Measurements from ENCODE around the gene ARSG. TPM values are rescaled to one million over a fixed set of nuclear protein-coding genes. Genes with fewer than 3 reads are reported as not detected.

Gene ARSG
- total and polyA plus RNA-seq, 9 of the 15 experiments (the other 6 are each of a cell fraction or from before 2014, with no cell fraction given): 1.0 to 5.6 (median 1.8) TPM

GRCh38 chr17:68291836-68292688 lies 767 bp downstream of the ARSG start (continued):
- TF ChIP-seq SRSF1 (IDR thresholded peaks at IDR 0.05; ENCODE audit: low read depth, low read length) (no peak), ZNF354B (CRISPR knock-in tag; IDR thresholded peaks at IDR 0.05) (no peak), TAF1 (IDR thresholded peaks at IDR 0.05; ENCODE audit: control insufficient read depth, extremely low read depth, insufficient read depth, low read length, severe bottlenecking) (no peak), KHSRP (IDR thresholded peaks at IDR 0.05) (no peak), ZC3H8 (IDR thresholded peaks at IDR 0.05) (no peak), HDAC8 (tag; IDR thresholded peaks at IDR 0.05) (no peak), PREB (CRISPR knock-in tag; IDR thresholded peaks at IDR 0.05) (no peak), SIX5 (IDR thresholded peaks at IDR 0.05; ENCODE audit: borderline replicate concordance in 1 of 2, insufficient read depth in 1 of 2, low read depth in 1 of 2, low read length in 2 of 2) (no peak), NONO (IDR thresholded peaks at IDR 0.05; ENCODE audit: low read depth in 2 of 2, low read length in 1 of 2) (peak; percentile 14 to 31; a peak in 1 of 4 replicates), ZNF217 (CRISPR knock-in tag; IDR thresholded peaks at IDR 0.05) (no peak), SMAD2 (IDR thresholded peaks at IDR 0.05; ENCODE audit: low read depth, low read length) (no peak), NFIX (CRISPR knock-in tag; IDR thresholded peaks at IDR 0.05; ENCODE audit: low read depth) (no peak), ZBTB26 (CRISPR knock-in tag; IDR thresholded peaks at IDR 0.05) (no peak), MAFK (IDR thresholded peaks at IDR 0.05; ENCODE audit: low read length) (peak; percentile 61; the same call in 1 of the 2 replicates), MTA2 (IDR thresholded peaks at IDR 0.05; ENCODE audit: low read depth) (no peak), ZNF431 (CRISPR knock-in tag; IDR thresholded peaks at IDR 0.05) (no peak)
- TF ChIP-seq, protein P1, sequence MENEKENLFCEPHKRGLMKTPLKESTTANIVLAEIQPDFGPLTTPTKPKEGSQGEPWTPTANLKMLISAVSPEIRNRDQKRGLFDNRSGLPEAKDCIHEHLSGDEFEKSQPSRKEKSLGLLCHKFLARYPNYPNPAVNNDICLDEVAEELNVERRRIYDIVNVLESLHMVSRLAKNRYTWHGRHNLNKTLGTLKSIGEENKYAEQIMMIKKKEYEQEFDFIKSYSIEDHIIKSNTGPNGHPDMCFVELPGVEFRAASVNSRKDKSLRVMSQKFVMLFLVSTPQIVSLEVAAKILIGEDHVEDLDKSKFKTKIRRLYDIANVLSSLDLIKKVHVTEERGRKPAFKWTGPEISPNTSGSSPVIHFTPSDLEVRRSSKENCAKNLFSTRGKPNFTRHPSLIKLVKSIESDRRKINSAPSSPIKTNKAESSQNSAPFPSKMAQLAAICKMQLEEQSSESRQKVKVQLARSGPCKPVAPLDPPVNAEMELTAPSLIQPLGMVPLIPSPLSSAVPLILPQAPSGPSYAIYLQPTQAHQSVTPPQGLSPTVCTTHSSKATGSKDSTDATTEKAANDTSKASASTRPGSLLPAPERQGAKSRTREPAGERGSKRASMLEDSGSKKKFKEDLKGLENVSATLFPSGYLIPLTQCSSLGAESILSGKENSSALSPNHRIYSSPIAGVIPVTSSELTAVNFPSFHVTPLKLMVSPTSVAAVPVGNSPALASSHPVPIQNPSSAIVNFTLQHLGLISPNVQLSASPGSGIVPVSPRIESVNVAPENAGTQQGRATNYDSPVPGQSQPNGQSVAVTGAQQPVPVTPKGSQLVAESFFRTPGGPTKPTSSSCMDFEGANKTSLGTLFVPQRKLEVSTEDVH (IDR thresholded peaks at IDR 0.05; ENCODE audit: low read depth, partially characterized antibody): no peak
- TF ChIP-seq, protein P2, sequence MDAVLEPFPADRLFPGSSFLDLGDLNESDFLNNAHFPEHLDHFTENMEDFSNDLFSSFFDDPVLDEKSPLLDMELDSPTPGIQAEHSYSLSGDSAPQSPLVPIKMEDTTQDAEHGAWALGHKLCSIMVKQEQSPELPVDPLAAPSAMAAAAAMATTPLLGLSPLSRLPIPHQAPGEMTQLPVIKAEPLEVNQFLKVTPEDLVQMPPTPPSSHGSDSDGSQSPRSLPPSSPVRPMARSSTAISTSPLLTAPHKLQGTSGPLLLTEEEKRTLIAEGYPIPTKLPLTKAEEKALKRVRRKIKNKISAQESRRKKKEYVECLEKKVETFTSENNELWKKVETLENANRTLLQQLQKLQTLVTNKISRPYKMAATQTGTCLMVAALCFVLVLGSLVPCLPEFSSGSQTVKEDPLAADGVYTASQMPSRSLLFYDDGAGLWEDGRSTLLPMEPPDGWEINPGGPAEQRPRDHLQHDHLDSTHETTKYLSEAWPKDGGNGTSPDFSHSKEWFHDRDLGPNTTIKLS (IDR thresholded peaks at IDR 0.05; ENCODE audit: borderline replicate concordance, low read depth): no peak
- TF ChIP-seq, protein P3, sequence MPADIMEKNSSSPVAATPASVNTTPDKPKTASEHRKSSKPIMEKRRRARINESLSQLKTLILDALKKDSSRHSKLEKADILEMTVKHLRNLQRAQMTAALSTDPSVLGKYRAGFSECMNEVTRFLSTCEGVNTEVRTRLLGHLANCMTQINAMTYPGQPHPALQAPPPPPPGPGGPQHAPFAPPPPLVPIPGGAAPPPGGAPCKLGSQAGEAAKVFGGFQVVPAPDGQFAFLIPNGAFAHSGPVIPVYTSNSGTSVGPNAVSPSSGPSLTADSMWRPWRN (IDR thresholded peaks at IDR 0.05; ENCODE audit: low read depth): no peak
